LNCaP clone FGC (cell line): ENCODE data around the gene D2HGDH.
"Not testable (repeated sequence)": the region's sequence is repeated elsewhere in the genome, so short reads cannot be mapped to it uniquely, and the experiment has no call there.

Experiments
- DNase-seq: peaks from one replicate; pipeline ENCODE4 v3.0.0-alpha.2; 2011; ENCODE audit warnings: low read depth
- H3K4me3 ChIP-seq: 2 replicates; pipeline ENCODE4 v1.5.1; 2011; ENCODE audit warnings: mild to moderate bottlenecking, low read depth, low read length, control low read depth
- CTCF ChIP-seq: IDR thresholded peaks from 2 replicates; pipeline ENCODE4 v1.5.1; 2012; ENCODE audit warnings: mild to moderate bottlenecking; ENCODE audit not compliant: control insufficient read depth, insufficient read depth; ENCODE audit errors: extremely low read depth

D2HGDH gene

GRCh38 chr2:241739651-241740050 lies 5.2 kb downstream of the D2HGDH start:
- TF ChIP-seq CTCF = no peak
- H3K4me3 ChIP-seq = no peak overlapping the region
- DNase-seq = no peak

- no peak overlapping the region for H3K4me3 ChIP-seq
- no peak for TF ChIP-seq CTCF
- DNase-seq = no peak
Observed at GRCh38 chr2:241741016-241741415, 6.6 kb downstream of the D2HGDH start.

- no peak for DNase-seq
- H3K4me3 ChIP-seq = no peak overlapping the region
- TF ChIP-seq CTCF = no peak
Observed at GRCh38 chr2:241742320-241742939, 8.0 kb downstream of the D2HGDH start.

GRCh38 chr2:241743008-241743407 lies 8.6 kb downstream of the D2HGDH start:
- DNase-seq, H3K4me3 ChIP-seq: not testable (repeated sequence)

DNA sequence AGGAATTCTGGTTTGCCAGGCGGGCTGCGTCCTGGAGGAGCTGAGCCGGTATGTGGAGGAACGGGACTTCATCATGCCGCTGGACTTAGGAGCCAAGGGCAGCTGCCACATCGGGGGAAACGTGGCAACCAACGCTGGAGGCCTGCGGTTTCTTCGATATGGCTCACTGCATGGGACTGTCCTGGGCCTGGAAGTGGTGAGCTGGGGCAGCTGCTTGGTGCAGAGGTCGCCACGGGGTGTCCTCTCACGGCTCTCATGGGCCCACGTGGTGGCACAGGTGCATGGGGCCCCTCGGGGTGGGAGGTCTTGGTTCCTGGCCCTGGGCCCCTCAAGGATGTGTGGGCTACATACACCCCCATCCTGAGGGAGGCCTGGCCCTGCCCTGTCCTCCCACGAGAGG lies 9.2 kb downstream of the D2HGDH start:
- H3K4me3 ChIP-seq = no peak overlapping the region
- no peak for TF ChIP-seq CTCF

DNA sequence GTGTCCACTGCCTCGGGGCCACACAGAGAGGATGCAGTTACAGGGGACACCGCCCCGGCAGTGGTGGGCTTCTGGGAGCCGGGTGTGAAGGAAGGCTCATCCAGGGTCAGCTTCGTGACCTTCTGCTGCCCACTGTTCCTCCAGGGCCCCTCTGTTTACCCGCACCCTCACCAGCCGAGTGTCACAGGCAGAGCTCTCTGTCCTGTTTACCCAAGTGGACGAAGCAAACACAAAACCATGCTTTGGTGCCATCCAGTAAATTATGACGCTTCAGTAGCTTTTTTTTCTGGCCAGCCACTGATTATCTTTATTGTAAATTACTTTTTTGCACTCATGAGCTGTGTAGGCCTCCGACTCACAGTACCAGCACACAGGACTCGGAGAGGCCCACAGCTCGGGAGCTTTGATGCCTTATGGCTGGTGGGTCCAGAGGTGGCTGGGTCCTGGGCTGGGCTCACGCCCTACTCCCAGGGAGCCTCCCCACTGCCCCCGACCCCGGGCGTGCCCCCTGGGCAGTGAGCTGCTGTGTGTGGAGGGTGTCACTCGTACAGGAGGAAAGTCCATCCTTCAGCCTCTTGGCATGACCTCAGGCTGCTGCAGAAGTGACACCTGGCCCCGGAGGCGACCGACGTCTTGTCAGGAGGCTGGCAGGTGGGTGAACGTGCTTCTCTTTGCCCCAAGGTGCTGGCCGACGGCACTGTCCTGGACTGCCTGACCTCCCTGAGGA lies 9.8 kb downstream of the D2HGDH start:
- no peak for TF ChIP-seq CTCF
- H3K4me3 ChIP-seq = no peak overlapping the region
- DNase-seq = no peak

More for the DNA sequence above, 9.2 kb downstream of the D2HGDH start:
- DNase-seq = no peak

GRCh38 chr2:241745276-241745675 lies 10.8 kb downstream of the D2HGDH start:
- no peak overlapping the region for H3K4me3 ChIP-seq
- no peak for DNase-seq
- no peak for TF ChIP-seq CTCF
